GM19467 (cell line): ENCODE results near the gene PROP1.
"Not testable (repeated sequence)": the region's sequence is repeated elsewhere in the genome, so short reads cannot be mapped to it uniquely, and the experiment has no call there.

Source experiments
- ATAC-seq: cut with Tn5 transposase; IDR thresholded peaks from one replicate; pipeline ENCODE4 v1.9.1; 2021; ENCODE audit warnings: mild to moderate bottlenecking, moderate library complexity; ENCODE audit not compliant: unreplicated experiment

The PROP1 gene

GRCh38 chr5:177995691-177996595, at the start of gene PROP1:
Gene PROP1, minus strand, starts transcription at chr5:177996242. Its CDS starts 309 bp downstream, at chr5:177995933.
- no peak for ATAC-seq

DNA sequence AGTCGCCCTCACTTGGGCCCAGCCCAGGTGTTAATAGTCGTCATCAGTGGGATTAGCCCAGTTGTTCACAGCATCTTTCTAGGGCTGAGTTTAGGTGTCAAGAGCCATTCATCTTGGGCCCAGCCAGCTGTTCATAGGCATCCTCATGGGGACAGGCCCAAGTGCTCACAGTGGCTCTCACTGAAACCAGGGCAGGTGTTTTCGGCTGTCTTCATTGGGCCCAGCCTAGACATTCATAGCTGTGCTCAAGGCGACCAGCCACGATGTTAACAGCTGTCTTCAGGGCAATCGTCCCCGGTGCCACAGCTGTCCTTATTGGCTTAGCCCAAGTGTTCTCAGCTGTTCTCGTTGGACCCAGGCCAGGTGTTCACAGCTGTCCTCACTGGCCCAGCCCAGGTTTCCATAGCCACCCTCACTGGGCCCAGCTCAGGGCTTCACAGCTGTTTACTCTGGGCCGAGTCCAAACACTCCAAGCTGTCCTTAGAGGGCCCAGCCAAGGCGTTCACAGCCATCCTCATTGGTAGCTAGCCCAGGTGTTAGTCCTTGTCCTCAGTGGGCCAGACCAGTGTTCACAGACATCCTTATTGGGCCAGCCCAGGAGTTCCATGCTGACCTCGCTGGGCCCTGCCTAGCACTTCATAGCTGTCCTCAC, 23.5 kb upstream of the PROP1 start:
- not testable (repeated sequence) for ATAC-seq

GRCh38 chr5:178012758-178013157, 16.7 kb upstream of the PROP1 start:
- not testable (repeated sequence) for ATAC-seq

- not testable (repeated sequence) for ATAC-seq
Observed at GRCh38 chr5:178011816-178012554, 15.9 kb upstream of the PROP1 start.

GRCh38 chr5:178007272-178007671, 11.2 kb upstream of the PROP1 start:
- not testable (repeated sequence) for ATAC-seq

DNA sequence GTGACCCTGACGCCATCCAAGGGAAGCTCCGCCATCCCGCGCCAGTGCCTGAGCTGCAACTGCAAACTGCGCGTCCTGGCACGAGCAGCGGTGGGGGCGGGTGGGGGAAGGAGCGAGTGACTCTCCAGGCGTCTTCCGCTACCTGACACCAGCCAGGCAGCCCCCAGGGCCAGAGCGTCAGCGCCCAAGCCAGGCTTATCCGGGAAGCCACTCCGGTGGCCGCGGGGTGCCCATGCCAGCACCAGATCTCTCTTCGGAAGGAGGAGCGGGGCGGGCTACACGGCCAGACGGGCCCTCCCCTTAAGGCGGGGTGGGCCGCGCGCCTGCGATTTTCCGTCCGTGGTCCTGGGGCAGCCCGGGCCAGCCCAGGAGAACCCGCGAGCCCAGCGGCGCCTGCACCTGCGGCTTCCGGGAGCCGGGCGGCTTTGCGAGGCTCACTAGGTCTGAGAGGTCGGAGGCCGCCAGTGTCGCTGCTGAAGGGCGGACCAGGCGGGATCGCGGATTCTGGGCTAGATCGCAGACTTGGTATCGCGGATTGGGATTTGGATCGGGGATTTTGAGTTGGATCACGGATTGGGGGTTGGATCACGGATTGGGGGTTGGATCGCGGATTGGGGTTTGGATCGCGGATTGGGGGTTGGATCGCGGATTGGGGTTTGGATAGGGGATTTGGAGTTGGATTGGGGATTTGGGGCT, 10.6 kb upstream of the PROP1 start:
- ATAC-seq = not testable (repeated sequence)

- not testable (repeated sequence) for ATAC-seq
Observed at GRCh38 chr5:178006181-178006535, 10.1 kb upstream of the PROP1 start.

GRCh38 chr5:177997846-177998245, 1.8 kb upstream of the PROP1 start:
- ATAC-seq = no peak

GRCh38 chr5:177997319-177997670, 1.3 kb upstream of the PROP1 start:
- no peak for ATAC-seq

DNA sequence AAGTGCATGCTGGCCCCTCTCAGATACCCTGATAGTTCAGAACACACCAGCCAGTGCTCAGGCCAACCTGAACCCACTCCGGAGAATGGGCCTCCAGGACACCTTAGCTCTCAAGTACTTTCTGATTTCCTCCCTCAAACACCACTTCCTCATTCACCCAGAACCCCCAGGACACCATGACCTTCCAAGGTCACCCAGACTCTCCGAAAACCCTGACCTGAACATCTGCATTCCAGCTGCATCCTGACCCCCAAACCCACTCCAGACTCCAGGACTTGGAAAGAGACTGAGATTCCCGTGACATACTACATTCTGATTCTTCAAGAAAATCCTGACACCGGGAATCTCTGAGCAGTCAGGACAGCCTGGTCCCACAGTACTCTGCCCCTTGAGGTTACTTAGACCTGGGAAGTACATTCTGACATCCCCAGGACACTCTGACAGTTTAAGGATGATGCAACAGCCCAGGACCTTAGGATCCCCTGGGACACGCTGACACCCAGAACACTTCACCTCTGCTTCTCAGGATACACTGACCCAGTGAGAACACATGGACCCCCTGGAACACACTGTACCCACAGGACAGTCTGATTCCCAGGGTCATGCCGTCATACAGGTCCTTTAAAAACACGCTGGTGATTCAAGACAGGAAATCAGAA, 747 bp upstream of the PROP1 start:
- ATAC-seq = no peak

- ATAC-seq = no peak
Observed at GRCh38 chr5:177994561-177995190, 1.4 kb downstream of the PROP1 start.

- no peak for ATAC-seq
Observed at GRCh38 chr5:177994063-177994462, 2.0 kb downstream of the PROP1 start.

DNA sequence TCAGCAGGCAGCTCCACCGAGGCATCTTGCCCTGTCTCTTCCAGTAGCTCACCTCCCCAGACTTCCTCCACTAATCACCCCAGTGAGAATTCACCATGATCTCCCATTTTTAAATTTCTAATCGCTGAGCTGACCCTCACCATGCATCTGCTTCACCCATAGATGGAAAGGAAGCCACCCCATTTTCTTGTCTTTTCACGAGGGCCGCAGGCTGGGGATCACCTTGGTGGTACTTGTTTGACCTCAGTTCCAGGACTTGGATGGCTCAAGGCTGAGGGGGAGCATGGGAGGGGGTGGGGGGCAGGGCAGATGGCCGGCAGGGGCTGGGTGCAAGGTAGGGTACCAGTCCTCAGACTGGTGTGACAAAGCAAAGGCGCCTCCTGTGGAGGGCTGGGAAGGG, 3.6 kb downstream of the PROP1 start:
- no peak for ATAC-seq

GRCh38 chr5:177988989-177989625, 6.9 kb downstream of the PROP1 start:
- ATAC-seq = no peak

GRCh38 chr5:177987326-177987725, 8.7 kb downstream of the PROP1 start:
- ATAC-seq = no peak

DNA sequence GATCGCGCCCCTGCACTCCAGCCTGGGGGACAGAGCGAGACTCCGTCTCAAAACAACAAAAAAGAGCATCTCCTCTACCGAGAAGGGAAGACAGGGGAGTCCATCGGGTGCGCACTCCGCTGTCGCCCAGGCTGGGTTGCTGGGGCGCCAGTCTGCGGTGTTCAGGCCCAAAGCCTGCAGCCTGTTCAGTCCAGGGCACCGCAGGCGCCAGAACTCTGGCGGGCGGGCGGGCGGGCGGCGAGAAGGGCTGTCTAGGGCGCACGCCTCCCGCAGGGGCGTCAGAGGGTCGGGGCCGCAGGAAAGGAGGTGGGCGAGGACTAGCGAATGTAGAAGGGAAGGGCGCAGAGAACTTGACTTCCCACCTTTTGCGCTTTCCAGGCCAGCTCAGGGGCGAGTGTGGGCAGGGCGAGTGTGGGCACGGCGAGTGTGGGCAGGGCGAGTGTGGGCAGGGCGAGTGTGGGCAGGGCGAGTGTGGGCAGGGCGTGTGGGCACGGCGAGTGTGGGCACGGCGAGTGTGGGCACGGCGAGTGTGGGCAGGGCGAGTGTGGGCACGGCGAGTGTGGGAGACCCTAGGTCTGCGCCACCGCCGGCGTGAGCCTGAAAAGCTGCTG, 10.5 kb downstream of the PROP1 start:
- no peak for ATAC-seq

DNA sequence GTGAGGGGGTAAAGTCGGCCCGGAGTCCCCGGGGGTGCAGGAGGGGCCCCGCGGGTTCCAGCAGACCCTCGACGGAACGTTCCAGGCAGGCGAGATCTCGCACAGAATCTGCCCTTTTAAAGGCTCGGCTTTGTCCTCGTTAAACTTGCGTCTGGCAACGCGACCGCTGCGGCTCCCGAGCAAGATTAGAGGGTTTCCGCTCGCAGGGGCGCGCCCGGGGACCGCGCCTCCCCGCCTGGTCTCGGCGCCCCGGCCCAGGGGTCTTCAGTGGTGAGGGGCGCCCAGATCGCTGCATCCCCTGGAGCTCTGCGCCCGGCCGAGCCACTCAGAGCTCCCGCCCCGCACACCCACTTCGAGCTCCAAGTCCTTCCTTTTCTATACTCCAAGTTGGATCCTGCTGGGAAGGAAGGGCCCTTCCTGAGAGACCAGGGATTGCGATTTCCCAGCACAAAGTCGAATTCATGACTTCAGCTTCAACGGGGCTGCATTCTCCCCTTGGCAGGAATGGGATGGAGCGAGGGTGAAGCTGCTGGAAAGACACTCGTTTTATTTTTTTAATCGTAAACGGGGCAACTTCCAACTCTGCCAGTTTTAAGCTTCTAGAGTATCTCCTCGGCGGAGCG, 11.3 kb downstream of the PROP1 start:
- no peak for ATAC-seq

DNA sequence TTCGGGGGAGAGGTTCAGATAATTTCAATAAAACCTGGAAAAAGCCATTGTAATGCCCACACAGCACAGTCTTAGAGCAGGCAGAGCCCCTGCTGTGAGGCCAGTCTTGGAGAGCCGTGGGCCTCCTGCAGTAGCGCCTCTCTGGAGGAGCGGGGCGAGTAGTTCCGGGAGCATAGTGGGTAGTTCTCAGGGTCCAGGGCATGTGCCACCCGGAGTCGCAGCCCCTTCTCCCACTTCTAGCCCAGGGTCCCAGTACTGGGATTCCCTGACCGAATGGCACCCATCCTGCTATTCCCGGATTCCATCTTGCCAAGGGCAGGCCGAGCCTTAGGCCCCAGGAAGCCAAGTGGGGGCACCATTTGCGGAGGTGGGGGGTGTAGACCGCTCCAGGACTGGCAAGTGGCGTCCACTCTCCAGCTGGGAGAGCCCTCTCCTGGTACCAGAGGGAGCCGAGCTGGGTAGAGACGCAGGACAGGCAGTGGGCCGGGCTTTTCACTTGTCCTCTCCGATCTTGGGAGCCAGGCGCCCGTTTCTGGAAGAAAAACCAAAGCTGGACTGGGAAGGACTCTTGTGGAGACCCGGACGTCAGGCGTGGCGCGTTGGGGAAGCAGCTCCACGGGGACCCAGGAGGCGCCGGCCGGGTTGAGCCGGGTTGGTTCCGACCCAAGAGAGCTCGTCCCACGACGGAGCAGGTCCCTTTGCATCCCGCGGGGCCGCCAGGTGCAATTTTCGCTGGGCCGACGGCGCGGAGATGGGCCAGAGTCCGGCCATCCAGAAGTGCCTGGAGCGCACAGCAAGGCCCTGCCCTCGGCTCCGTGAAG, 12.1 kb downstream of the PROP1 start:
- ATAC-seq = no peak
